ENCODE results near the gene ABCD4. TPM values are rescaled to one million over a fixed set of nuclear protein-coding genes. Genes with fewer than 3 reads are reported as not detected.

The ABCD4 gene
- total RNA-seq (2014; rRNA removed; shearing (Covaris generic)) (56.6 and 73.1 TPM in 2 replicates), polyA plus RNA-seq (2016; fragmentation: Nextera tagmentation; extraction: Ambion mirVana) (60.5 and 64.6 TPM in 2 replicates)
- long read RNA-seq, partial matches to known transcripts, result 18 of 43 reads
- long read RNA-seq, other reads (novel, unspliced or antisense), result 20 of 43 reads

DNA sequence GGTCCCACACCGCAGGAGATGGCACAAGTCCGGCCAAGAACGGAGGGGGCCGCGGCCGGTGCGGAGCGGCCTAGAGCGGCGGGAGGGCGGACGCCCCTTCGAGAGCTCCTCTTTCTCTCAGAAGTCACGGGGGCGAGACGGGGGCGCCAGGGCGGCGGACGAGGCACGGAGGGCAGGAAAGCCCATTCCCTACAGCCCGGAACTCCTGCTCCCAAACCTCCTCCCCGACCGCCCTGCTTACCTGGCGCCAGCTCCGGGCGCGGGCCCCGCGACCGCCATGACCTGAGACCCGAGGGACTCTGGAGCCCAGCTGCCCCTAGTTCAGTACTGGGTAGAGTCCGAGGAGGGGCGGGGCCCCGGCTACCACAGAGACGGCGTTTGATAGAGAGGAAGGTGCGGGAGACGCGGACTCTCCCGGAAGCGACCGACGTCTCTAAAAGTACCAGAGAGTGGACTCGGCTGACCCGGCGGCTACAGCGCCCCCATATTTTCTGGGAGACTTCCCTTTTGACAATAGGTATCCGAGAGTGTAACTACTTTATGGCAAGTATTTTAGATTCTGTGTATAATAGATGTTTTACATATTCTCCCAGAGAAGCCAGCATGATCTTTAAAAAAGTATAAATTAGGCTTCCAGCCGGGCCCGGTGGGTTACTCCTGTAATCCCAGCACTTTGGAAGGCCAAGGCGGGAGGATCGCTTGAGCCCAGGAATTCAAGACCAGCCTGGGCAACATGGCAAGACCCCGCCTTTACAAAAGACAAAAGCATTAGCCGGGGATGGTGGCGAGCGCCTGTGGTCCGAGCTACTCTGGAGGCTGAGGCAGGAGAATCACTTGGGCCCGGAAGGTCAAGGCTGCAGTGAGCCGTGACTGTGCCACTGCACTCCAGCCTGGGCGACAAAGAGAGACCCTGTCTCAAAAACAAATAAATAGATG is at the start of gene ABCD4:
Gene ABCD4, minus strand, starts transcription at position 301 of the 936 bp plus-strand sequence. Its CDS starts 22 bp downstream, at position 279.
- peaks cover 42% of the 10 kb centered on the region for H3K79me2 ChIP-seq (replicated peaks; ENCODE audit: insufficient read depth)
- peak within 1 kb of the TSS; percentile 1 for H2AFZ ChIP-seq
- H3K9me2 ChIP-seq (ENCODE audit: insufficient read depth), result no peaks in the 10 kb centered on the region
- H3F3A ChIP-seq (replicated peaks; ENCODE audit: low read depth), result no peaks in the 10 kb centered on the region; the same call in 1 of the 2 replicates
- H3K36me3 ChIP-seq (ENCODE audit: insufficient read depth), result peaks cover 15% of the 10 kb centered on the region
- ATAC-seq (peak; percentile 98), DNase-seq (ENCODE audit: low spot score) (peak; percentile 99)
- H4K20me1 ChIP-seq (replicated peaks; ENCODE audit: insufficient read depth), result peaks cover 19% of the 10 kb centered on the region; the same call in 1 of the 2 replicates
- H3K27me3 Mint-ChIP-seq (ENCODE audit: insufficient read depth, low read depth, poor library complexity), result peaks cover 8% of the 10 kb centered on the region
- peak within 1 kb of the TSS; percentile 95 for H3K4me3 Mint-ChIP-seq
- H3K36me3 Mint-ChIP-seq (ENCODE audit: low read depth), result peaks cover 20% of the 10 kb centered on the region
- peak within 1 kb of the TSS; percentile 64 for H3K27ac ChIP-seq (ENCODE audit: low read depth)
- H3K4me1 ChIP-seq (ENCODE audit: insufficient read depth), result no peaks in the 10 kb centered on the region
- no peaks in the 10 kb centered on the region for H3K9me3 Mint-ChIP-seq
- peaks cover 14% of the 10 kb centered on the region; the same call in 2 of the 3 replicates for H3K4me1 Mint-ChIP-seq
- H3K4me2 ChIP-seq, result peak within 1 kb of the TSS; percentile 81
- H3K27ac Mint-ChIP-seq, result peak within 1 kb of the TSS; percentile 94
- H3K4me3 ChIP-seq, result peak within 1 kb of the TSS; percentile 78
- no peaks in the 10 kb centered on the region for H3K27me3 ChIP-seq (ENCODE audit: insufficient read depth)
- TF ChIP-seq JUNB (IDR thresholded peaks at IDR 0.05; ENCODE audit: unreplicated experiment) (no peak), EZH2phosphoT487 (IDR thresholded peaks at IDR 0.05; ENCODE audit: unreplicated experiment) (no peak), ETS1 (IDR thresholded peaks at IDR 0.05) (peak; percentile 76), STAT1 (IDR thresholded peaks at IDR 0.05; ENCODE audit: unreplicated experiment) (no peak), NANOG (IDR thresholded peaks at IDR 0.05; ENCODE audit: borderline replicate concordance) (no peak), ZNF114 (CRISPR knock-in tag; IDR thresholded peaks at IDR 0.05) (no peak), CTCF (conservative IDR thresholded peaks at IDR 0.05; ENCODE audit: low read depth in 2 of 2) (peak; percentile 73 to 74), EZH2 (IDR thresholded peaks at IDR 0.05; ENCODE audit: low read depth, unreplicated experiment) (no peak), POLR2AphosphoS5 (IDR thresholded peaks at IDR 0.05; ENCODE audit: low read depth) (peak; percentile 98), ZNF331 (CRISPR knock-in tag; IDR thresholded peaks at IDR 0.05; ENCODE audit: low read depth) (no peak)
- TF ChIP-seq, protein P1, sequence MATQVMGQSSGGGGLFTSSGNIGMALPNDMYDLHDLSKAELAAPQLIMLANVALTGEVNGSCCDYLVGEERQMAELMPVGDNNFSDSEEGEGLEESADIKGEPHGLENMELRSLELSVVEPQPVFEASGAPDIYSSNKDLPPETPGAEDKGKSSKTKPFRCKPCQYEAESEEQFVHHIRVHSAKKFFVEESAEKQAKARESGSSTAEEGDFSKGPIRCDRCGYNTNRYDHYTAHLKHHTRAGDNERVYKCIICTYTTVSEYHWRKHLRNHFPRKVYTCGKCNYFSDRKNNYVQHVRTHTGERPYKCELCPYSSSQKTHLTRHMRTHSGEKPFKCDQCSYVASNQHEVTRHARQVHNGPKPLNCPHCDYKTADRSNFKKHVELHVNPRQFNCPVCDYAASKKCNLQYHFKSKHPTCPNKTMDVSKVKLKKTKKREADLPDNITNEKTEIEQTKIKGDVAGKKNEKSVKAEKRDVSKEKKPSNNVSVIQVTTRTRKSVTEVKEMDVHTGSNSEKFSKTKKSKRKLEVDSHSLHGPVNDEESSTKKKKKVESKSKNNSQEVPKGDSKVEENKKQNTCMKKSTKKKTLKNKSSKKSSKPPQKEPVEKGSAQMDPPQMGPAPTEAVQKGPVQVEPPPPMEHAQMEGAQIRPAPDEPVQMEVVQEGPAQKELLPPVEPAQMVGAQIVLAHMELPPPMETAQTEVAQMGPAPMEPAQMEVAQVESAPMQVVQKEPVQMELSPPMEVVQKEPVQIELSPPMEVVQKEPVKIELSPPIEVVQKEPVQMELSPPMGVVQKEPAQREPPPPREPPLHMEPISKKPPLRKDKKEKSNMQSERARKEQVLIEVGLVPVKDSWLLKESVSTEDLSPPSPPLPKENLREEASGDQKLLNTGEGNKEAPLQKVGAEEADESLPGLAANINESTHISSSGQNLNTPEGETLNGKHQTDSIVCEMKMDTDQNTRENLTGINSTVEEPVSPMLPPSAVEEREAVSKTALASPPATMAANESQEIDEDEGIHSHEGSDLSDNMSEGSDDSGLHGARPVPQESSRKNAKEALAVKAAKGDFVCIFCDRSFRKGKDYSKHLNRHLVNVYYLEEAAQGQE (IDR thresholded peaks at IDR 0.05; ENCODE audit: unreplicated experiment), result no peak
- TF ChIP-seq, protein P2, sequence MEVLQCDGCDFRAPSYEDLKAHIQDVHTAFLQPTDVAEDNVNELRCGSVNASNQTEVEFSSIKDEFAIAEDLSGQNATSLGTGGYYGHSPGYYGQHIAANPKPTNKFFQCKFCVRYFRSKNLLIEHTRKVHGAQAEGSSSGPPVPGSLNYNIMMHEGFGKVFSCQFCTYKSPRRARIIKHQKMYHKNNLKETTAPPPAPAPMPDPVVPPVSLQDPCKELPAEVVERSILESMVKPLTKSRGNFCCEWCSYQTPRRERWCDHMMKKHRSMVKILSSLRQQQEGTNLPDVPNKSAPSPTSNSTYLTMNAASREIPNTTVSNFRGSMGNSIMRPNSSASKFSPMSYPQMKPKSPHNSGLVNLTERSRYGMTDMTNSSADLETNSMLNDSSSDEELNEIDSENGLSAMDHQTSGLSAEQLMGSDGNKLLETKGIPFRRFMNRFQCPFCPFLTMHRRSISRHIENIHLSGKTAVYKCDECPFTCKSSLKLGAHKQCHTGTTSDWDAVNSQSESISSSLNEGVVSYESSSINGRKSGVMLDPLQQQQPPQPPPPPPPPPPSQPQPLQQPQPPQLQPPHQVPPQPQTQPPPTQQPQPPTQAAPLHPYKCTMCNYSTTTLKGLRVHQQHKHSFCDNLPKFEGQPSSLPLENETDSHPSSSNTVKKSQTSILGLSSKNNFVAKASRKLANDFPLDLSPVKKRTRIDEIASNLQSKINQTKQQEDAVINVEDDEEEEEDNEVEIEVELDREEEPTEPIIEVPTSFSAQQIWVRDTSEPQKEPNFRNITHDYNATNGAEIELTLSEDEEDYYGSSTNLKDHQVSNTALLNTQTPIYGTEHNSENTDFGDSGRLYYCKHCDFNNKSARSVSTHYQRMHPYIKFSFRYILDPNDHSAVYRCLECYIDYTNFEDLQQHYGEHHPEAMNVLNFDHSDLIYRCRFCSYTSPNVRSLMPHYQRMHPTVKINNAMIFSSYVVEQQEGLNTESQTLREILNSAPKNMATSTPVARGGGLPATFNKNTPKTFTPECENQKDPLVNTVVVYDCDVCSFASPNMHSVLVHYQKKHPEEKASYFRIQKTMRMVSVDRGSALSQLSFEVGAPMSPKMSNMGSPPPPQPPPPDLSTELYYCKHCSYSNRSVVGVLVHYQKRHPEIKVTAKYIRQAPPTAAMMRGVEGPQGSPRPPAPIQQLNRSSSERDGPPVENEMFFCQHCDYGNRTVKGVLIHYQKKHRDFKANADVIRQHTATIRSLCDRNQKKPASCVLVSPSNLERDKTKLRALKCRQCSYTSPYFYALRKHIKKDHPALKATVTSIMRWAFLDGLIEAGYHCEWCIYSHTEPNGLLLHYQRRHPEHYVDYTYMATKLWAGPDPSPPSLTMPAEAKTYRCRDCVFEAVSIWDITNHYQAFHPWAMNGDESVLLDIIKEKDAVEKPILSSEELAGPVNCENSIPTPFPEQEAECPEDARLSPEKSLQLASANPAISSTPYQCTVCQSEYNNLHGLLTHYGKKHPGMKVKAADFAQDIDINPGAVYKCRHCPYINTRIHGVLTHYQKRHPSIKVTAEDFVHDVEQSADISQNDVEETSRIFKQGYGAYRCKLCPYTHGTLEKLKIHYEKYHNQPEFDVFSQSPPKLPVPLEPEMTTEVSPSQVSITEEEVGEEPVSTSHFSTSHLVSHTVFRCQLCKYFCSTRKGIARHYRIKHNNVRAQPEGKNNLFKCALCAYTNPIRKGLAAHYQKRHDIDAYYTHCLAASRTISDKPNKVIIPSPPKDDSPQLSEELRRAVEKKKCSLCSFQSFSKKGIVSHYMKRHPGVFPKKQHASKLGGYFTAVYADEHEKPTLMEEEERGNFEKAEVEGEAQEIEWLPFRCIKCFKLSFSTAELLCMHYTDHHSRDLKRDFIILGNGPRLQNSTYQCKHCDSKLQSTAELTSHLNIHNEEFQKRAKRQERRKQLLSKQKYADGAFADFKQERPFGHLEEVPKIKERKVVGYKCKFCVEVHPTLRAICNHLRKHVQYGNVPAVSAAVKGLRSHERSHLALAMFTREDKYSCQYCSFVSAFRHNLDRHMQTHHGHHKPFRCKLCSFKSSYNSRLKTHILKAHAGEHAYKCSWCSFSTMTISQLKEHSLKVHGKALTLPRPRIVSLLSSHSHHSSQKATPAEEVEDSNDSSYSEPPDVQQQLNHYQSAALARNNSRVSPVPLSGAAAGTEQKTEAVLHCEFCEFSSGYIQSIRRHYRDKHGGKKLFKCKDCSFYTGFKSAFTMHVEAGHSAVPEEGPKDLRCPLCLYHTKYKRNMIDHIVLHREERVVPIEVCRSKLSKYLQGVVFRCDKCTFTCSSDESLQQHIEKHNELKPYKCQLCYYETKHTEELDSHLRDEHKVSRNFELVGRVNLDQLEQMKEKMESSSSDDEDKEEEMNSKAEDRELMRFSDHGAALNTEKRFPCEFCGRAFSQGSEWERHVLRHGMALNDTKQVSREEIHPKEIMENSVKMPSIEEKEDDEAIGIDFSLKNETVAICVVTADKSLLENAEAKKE (CRISPR knock-in tag; IDR thresholded peaks at IDR 0.05), result no peak
